Superior temporal gyrus (tissue), 1 donor: ENCODE measurements around the gene USP48.
"Not testable (repeated sequence)": the region's sequence is repeated elsewhere in the genome, so short reads cannot be mapped to it uniquely, and the experiment has no call there.

Experiments used
- DNase-seq: peaks from one replicate; pipeline ENCODE4 v3.0.0-alpha.2; 2016; ENCODE audit errors: extremely low spot score

Gene USP48

GRCh38 chr1:21814981-21815582 is 32.1 kb upstream of the USP48 start:
- DNase-seq = no peak

- no peak for DNase-seq
Observed at GRCh38 chr1:21814241-21814918, 31.4 kb upstream of the USP48 start.

GRCh38 chr1:21813542-21813941 is 30.6 kb upstream of the USP48 start:
- DNase-seq = no peak

GRCh38 chr1:21811875-21812305 is 28.9 kb upstream of the USP48 start, which contains the start of gene LDLRAD2:
TSS of gene LDLRAD2 (plus strand) at chr1:21812265. CDS start at chr1:21812452, 187 bp downstream.
- DNase-seq = no peak

GRCh38 chr1:21804536-21804935 is 21.6 kb upstream of the USP48 start:
- DNase-seq = no peak

GRCh38 chr1:21801100-21801499 is 18.2 kb upstream of the USP48 start:
- no peak for DNase-seq

- no peak for DNase-seq
Observed at GRCh38 chr1:21799730-21800129, 16.8 kb upstream of the USP48 start.

GRCh38 chr1:21795075-21795474 is 12.1 kb upstream of the USP48 start:
- DNase-seq = no peak

- no peak for DNase-seq
Observed at GRCh38 chr1:21794656-21795055, 11.7 kb upstream of the USP48 start.

- no peak for DNase-seq
Observed at GRCh38 chr1:21793104-21793503, 10.2 kb upstream of the USP48 start.

- no peak for DNase-seq
Observed at GRCh38 chr1:21786640-21787039, 3.7 kb upstream of the USP48 start.

- not testable (repeated sequence) for DNase-seq
Observed at GRCh38 chr1:21785764-21786163, 2.8 kb upstream of the USP48 start.

- DNase-seq = no peak
Observed at GRCh38 chr1:21783679-21784603, 992 bp upstream of the USP48 start.

GRCh38 chr1:21782349-21782867 is 541 bp downstream of the USP48 start:
- DNase-seq = peak; percentile 76

GRCh38 chr1:21781815-21782348 is 1.1 kb downstream of the USP48 start:
- no peak for DNase-seq

GRCh38 chr1:21779613-21780521 is 3.1 kb downstream of the USP48 start:
- no peak for DNase-seq

GRCh38 chr1:21778405-21778727 is 4.6 kb downstream of the USP48 start:
- DNase-seq = no peak

- DNase-seq = not testable (repeated sequence)
Observed at GRCh38 chr1:21776925-21777324, 6.0 kb downstream of the USP48 start.

GRCh38 chr1:21775985-21776562 is 6.9 kb downstream of the USP48 start:
- DNase-seq = no peak

- DNase-seq = peak; percentile 54
Observed at GRCh38 chr1:21775550-21775914, 7.4 kb downstream of the USP48 start.
